Measurements from ENCODE around the gene RASAL3. TPM values are rescaled to one million over a fixed set of nuclear protein-coding genes. Genes with fewer than 3 reads are reported as not detected.

The RASAL3 gene
- total RNA-seq, 1 donor from 2014 or later: not detected

DNA sequence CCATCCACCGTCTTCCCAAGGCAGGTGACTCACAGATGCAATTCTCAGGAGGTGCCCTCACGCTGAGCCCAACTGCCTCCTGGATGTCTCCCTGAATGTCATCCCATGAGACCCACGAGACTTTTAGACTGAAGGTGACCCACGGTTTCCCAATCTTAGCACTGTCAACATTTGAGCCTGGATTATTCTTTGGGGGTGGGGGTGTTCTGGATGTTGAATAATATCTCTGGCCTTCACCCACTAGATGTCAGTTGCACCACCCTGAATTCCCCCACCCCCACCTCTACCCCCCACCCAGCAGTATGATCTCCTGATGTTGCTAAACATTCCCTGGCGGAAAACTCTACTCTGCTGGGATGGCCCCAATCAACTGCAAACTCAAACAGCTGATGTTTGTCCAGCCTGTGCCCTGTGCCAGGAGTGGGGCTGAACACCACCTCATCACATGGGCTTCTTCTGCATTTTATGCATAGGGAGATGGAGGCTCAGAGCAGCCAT lies 41.8 kb upstream of the RASAL3 start:
- Mint-ChIP-seq H3K4me3 (no peak overlapping the region), H3K27ac (no peak overlapping the region), H3K9me3 (peaks cover 4% of the 10 kb centered on the region), H3K36me3 (no peaks in the 10 kb centered on the region), H3K27me3 (no peaks in the 10 kb centered on the region), H3K4me1 (ENCODE audit: unreplicated experiment) (no peaks in the 10 kb centered on the region)
- TF ChIP-seq, protein P1, sequence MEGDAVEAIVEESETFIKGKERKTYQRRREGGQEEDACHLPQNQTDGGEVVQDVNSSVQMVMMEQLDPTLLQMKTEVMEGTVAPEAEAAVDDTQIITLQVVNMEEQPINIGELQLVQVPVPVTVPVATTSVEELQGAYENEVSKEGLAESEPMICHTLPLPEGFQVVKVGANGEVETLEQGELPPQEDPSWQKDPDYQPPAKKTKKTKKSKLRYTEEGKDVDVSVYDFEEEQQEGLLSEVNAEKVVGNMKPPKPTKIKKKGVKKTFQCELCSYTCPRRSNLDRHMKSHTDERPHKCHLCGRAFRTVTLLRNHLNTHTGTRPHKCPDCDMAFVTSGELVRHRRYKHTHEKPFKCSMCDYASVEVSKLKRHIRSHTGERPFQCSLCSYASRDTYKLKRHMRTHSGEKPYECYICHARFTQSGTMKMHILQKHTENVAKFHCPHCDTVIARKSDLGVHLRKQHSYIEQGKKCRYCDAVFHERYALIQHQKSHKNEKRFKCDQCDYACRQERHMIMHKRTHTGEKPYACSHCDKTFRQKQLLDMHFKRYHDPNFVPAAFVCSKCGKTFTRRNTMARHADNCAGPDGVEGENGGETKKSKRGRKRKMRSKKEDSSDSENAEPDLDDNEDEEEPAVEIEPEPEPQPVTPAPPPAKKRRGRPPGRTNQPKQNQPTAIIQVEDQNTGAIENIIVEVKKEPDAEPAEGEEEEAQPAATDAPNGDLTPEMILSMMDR (conservative IDR thresholded peaks at IDR 0.05): no peak
- no peak for DNase-seq (ENCODE audit: extremely low spot score, unreplicated experiment)

DNA sequence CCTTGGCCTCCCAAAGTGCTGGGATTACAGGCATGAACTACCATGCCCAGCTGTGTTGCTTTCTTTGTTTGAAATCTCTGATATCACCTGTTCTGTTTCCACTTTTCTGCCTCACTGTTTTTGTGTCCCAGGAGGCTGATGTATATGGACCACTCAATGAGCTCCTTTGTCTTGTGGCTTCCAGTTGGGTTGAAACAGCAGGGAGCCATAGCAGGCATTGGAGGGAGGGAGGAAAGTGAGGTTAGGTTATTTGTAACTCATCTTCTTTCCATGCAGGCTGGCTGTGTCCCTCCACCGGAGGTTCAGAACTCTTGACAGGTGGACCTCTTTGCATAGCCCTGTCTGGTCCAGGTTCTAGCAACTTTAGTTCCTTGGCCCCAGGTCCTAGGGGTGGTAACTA lies 37.9 kb upstream of the RASAL3 start:
- peaks cover 4% of the 10 kb centered on the region for H3K9me3 Mint-ChIP-seq
- H3K4me3 Mint-ChIP-seq: no peak overlapping the region
- TF ChIP-seq, protein P1 (conservative IDR thresholded peaks at IDR 0.05): no peak
- H3K4me1 Mint-ChIP-seq (ENCODE audit: unreplicated experiment): no peaks in the 10 kb centered on the region
- no peaks in the 10 kb centered on the region for H3K36me3 Mint-ChIP-seq
- no peak overlapping the region for H3K27ac Mint-ChIP-seq
- H3K27me3 Mint-ChIP-seq: no peaks in the 10 kb centered on the region
- DNase-seq (ENCODE audit: extremely low spot score, unreplicated experiment): no peak

DNA sequence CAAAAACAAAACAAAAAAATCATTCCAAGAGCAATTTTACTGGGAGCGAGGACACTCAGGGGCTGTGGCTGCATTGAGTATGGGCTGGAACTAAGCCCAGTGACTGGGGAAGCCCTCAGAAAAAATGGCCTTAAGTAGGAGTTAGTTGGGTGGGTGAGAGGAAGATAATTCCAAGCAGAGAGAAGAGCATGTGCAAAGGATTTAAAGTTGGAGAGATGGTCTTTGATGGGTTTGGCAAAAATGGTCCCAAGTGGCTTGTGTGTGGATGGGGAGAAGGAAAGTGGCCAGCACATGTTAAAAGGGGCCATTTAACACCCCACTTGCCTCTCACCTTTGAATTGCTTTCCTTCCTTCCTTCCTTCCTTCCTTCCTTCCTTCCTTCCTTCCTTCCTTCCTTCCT lies 37.3 kb upstream of the RASAL3 start:
- Mint-ChIP-seq H3K9me3 (peaks cover 2% of the 10 kb centered on the region), H3K27ac (no peak overlapping the region), H3K4me3 (no peak overlapping the region), H3K27me3 (no peaks in the 10 kb centered on the region), H3K4me1 (ENCODE audit: unreplicated experiment) (no peaks in the 10 kb centered on the region), H3K36me3 (no peaks in the 10 kb centered on the region)
- TF ChIP-seq, protein P1 (conservative IDR thresholded peaks at IDR 0.05): no peak
- DNase-seq (ENCODE audit: extremely low spot score, unreplicated experiment): no peak

DNA sequence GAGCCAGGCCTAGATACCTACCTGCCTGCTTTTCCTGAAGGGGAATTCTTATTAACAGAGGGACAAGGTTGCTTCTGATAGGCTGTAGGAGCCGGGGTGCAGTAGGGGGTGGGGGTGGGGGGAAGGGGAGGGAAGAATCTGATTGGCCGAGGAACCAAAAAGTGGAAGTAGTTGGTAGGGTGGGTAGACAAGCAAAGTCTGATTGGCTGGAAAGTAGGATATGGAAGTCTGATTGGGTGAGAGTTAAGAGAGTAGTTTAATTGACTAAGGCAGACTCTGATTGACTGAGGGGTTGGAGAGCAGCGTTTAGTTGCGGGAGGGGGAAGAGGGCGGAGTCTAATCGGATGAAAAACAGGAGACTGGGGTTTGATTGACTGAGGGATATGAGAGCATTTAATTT lies 34.6 kb upstream of the RASAL3 start:
- no peak for DNase-seq (ENCODE audit: extremely low spot score, unreplicated experiment)
- no peak overlapping the region for H3K4me3 Mint-ChIP-seq
- TF ChIP-seq, protein P1 (conservative IDR thresholded peaks at IDR 0.05): no peak
- H3K27me3 Mint-ChIP-seq: no peaks in the 10 kb centered on the region
- H3K4me1 Mint-ChIP-seq (ENCODE audit: unreplicated experiment): no peaks in the 10 kb centered on the region
- no peaks in the 10 kb centered on the region for H3K9me3 Mint-ChIP-seq
- H3K27ac Mint-ChIP-seq: no peak overlapping the region
- no peaks in the 10 kb centered on the region for H3K36me3 Mint-ChIP-seq

DNA sequence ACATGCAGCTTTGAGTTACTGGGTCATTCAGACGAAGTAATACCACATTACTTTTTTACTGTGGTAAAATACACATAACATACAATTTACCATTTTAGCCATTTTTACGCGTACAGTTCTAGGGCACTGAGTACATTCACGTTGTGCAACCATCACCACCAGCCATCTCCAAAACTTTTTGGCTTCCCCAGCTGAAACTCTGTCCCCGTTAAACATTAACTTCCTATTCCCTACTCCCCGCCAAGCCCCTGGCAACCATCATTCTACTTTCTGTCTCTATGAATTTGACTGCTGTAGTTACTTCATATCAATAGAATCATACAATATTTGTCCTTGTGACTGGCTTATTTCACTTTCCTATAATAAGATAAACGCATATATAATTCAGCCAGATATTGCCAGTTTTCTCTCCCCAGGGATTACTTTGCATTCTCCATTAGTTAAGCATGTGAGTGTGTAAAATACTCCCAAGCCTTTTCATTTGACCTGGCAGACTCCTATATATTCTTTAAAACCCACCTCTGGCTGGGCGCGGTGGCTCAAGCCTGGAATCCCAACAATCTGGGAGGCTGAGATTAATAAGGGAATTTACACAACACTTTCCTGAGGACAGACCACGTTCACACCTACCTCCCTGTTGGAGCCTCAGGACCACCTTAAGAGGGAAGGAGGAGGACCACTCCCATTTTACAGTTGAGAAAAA lies 34.0 kb upstream of the RASAL3 start:
- Mint-ChIP-seq H3K36me3 (no peaks in the 10 kb centered on the region), H3K4me3 (no peak overlapping the region), H3K4me1 (ENCODE audit: unreplicated experiment) (no peaks in the 10 kb centered on the region), H3K9me3 (no peaks in the 10 kb centered on the region), H3K27ac (no peak overlapping the region), H3K27me3 (no peaks in the 10 kb centered on the region)
- DNase-seq (ENCODE audit: extremely low spot score, unreplicated experiment): no peak
- TF ChIP-seq, protein P1 (conservative IDR thresholded peaks at IDR 0.05): no peak
